ENCODE measurements around the gene MERTK.

DNA sequence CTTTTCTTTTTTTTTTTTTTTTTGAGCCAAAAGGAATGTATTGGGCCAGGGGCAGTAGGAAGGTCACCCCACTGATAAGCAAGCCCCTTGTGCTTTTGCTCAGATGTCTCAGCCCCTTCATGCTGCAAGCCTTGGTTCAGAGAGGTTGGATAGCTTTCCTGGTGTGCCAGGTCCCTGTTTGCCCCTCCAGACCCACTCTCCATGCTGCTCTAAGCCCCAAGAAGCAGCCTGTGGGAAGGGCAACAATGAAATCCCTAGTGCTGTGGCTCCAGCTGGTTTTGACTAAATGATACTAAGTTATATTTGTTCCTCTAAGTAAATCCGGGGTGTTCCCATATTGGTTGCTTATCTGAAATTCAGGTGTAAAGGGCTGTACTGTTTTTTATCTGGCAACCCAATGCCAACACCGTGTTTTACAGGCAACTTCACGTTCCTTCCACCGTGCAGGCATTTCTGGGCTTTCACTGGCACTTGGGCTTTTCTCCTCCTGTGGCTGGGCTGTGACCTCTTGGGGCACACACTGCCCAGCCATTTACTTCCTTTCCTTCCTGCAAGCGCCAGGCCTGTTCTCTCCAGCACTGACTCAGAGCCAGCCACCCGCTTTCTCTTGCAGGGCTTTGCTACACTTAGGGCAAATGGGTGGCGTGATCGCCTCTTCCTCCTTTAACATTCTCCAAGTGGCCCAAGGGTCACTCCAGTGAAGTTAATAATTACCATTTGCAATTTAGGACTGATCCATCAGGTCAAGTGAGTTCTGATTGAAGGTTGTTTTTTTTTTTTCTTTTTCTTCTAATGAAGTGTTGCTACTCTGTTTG lies 21.6 kb downstream of the MERTK start:
- TF ChIP-seq CTCF (conservative IDR thresholded peaks at IDR 0.05; ENCODE audit: low read depth, low read length), result no peak
- TF ChIP-seq EZH2 (IDR thresholded peaks at IDR 0.05; ENCODE audit: low read length, unreplicated experiment), result no peak
- no peak for TF ChIP-seq EZH2phosphoT487 (IDR thresholded peaks at IDR 0.05; ENCODE audit: borderline replicate concordance, low read length)
